Measurements from ENCODE around the gene DOCK9. TPM values are rescaled to one million over a fixed set of nuclear protein-coding genes. Genes with fewer than 3 reads are reported as not detected.
A peak's percentile ranks its signal among the peaks of the same experiment; 100 is the strongest.

DOCK9 gene
- total and polyA plus RNA-seq, 8 donors = 7.5 to 26.3 (median 16.3) TPM

- H3K4me3 ChIP-seq = no peak overlapping the region
- no peak for TF ChIP-seq CTCF (IDR thresholded peaks at IDR 0.05)
- H3K27me3 ChIP-seq = no peaks in the 10 kb centered on the region
- 76 to 80% methylated on average over 10 of the region's 10 CpGs for WGBS, 2 donors
- DNase-seq = no peak
- ATAC-seq = no peak
- no peaks in the 10 kb centered on the region for H3K9me3 ChIP-seq
- H3K36me3 ChIP-seq = no peaks in the 10 kb centered on the region
- no peak overlapping the region for H3K27ac ChIP-seq
- no peaks in the 10 kb centered on the region for H3K4me1 ChIP-seq
- FAIRE-seq = no peak
- intact Hi-C loops (cut with DNase I) = no loop called here
Observed at GRCh38 chr13:98787173-98787572, 190.7 kb downstream of the DOCK9 start.

GRCh38 chr13:98786023-98786422 lies 191.8 kb downstream of the DOCK9 start:
- Histone ChIP-seq H3K4me3 (no peak overlapping the region), H3K9me3 (no peaks in the 10 kb centered on the region), H3K4me1 (no peaks in the 10 kb centered on the region), H3K27me3 (no peaks in the 10 kb centered on the region), H3K27ac (no peak overlapping the region), H3K36me3 (no peaks in the 10 kb centered on the region)
- ATAC-seq = peak in 1 of 4 donors; percentile 24
- no peak for DNase-seq
- no peak for TF ChIP-seq CTCF (IDR thresholded peaks at IDR 0.05)
- FAIRE-seq = no peak
- intact Hi-C loops (cut with DNase I) = no loop called here
- 37 to 43% methylated on average over 7 of the region's 7 CpGs for WGBS, 2 donors

- Histone ChIP-seq H3K4me3 (no peak overlapping the region), H3K36me3 (no peaks in the 10 kb centered on the region), H3K27me3 (no peaks in the 10 kb centered on the region), H3K4me1 (no peaks in the 10 kb centered on the region), H3K27ac (no peak overlapping the region), H3K9me3 (no peaks in the 10 kb centered on the region)
- no peak for ATAC-seq
- intact Hi-C loops (cut with DNase I) = no loop called here
- TF ChIP-seq CTCF (IDR thresholded peaks at IDR 0.05) = no peak
- 83 to 84% methylated on average over 10 of the region's 10 CpGs for WGBS, 2 donors
- DNase-seq = no peak
- FAIRE-seq = no peak
Observed at GRCh38 chr13:98785405-98785804, 192.5 kb downstream of the DOCK9 start.

- no peak overlapping the region for H3K27ac ChIP-seq
- H3K27me3 ChIP-seq = no peaks in the 10 kb centered on the region
- ATAC-seq (no peak), FAIRE-seq (no peak), DNase-seq (no peak)
- H3K36me3 ChIP-seq = no peaks in the 10 kb centered on the region
- TF ChIP-seq CTCF (IDR thresholded peaks at IDR 0.05) = no peak
- no peak overlapping the region for H3K4me3 ChIP-seq
- H3K4me1 ChIP-seq = no peaks in the 10 kb centered on the region
- intact Hi-C loops (cut with DNase I) = no loop called here
- 85 to 89% methylated on average over 8 of the region's 8 CpGs for WGBS, 2 donors
- H3K9me3 ChIP-seq = no peaks in the 10 kb centered on the region
Observed at GRCh38 chr13:98784666-98785065, 193.2 kb downstream of the DOCK9 start.

GRCh38 chr13:98783856-98784478 lies 193.9 kb downstream of the DOCK9 start:
- intact Hi-C loops (cut with DNase I) = no loop called here
- Histone ChIP-seq H3K27me3 (no peaks in the 10 kb centered on the region), H3K4me3 (no peak overlapping the region), H3K27ac (no peak overlapping the region), H3K36me3 (no peaks in the 10 kb centered on the region), H3K4me1 (no peaks in the 10 kb centered on the region), H3K9me3 (no peaks in the 10 kb centered on the region)
- ATAC-seq (no peak), DNase-seq (no peak), FAIRE-seq (no peak)
- WGBS, 2 donors = 85 to 86% methylated on average over 12 of the region's 12 CpGs
- TF ChIP-seq CTCF (IDR thresholded peaks at IDR 0.05) = no peak

Data from pancreas (tissue), 10 donors.